ENCODE measurements around the gene SLC38A5.
A peak's percentile ranks its signal among the peaks of the same experiment; 100 is the strongest.

Gene SLC38A5

DNA sequence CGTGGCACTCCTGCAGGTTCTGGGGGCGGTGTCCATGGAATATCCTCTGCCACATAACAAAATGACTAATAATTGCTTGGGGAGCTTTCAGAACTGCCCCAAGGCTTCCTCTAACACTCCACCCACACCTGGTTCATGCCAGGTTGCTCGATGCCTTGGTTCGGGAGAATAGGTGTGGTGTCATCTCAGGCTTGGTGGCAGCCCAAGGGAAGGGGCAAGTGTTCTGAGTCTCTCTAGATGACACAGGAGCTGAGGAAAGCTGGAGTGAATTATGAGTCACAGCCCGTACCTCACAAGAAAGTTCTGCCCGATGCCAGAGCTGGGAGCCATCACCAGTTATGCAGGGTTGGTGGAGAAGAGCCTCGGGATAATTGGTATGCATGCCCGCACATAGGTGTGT, 20.6 kb upstream of the SLC38A5 start:
- DNase-seq, result no peak

DNA sequence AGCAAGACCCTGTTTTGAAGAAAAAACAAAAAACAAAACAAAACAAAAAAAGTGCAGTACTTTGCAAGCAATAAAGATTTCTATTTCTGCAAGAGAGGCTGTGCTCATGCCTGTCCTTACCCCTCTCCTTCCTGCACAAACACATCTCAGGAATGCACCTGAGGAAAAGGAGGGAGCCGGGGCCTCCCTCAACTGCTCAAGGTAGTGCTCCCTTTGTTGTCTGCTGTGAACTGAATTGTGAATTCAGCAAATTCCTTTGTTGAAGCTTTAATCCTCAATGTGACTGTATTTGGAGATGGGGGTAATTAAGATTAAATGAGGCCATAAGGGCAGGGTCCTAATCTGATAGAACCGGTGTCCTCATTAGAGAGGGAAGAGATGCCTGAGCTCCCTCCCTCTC, 19.8 kb upstream of the SLC38A5 start:
- no peak for DNase-seq

DNA sequence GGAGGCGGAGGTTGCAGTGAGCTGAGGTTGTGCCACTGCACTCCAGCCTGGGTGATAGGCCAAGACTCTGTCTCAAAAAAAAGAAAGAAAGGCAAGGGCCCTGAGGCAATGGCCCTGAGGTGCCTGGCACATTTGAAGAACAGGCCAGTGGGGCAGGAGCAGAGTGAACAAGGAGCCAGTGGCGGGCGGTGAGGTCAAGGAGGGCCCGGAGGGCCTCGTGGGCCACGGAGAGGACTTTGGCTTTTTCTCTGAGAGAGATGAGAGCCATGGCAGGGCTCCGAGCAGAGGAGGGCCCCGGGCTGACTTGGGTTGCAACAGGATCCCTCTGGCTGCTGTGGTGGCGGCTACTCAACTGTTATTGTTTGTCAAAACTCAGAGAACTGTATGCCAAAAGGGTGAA, 19.2 kb upstream of the SLC38A5 start:
- DNase-seq, result no peak

DNA sequence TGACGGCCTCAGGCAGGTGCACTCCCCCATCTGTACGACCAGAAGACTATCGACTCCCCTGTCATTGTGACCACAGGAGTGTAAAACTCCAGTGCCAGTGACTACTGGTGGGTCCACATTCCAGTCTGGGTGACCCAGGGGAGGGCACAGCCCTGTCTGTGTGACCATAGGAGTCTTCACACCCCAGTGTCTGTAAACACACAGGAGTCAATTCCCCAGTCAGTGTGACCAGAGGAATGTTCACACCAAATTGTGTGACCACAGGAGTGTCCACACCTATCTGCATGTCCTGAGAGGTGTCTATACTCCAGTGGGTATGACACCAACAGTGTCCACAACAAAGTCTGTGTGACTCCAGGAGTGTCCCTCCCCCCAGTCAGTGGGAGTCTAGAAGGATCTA, 18.0 kb upstream of the SLC38A5 start:
- no peak for DNase-seq

DNA sequence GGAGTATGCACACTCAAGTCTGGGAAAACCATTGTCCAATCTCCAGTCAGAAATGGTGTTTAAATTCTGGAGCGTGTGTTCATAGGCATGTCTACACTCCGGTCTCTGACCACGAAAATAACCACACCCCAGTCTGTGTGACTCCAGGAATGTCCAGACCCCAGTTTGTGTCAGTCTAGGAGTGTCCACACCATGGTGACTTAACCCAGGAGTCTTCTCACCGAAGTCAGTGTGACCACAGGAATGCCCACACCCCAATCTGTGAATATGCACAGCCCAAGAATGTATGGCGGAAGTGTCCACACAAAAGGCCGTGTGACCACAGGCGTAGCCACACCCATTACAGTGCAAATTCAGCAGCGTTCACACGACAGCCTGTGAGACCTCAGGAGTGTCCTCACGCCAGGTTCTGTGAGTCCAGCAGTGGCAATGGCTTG, 17.3 kb upstream of the SLC38A5 start:
- DNase-seq, result no peak

DNA sequence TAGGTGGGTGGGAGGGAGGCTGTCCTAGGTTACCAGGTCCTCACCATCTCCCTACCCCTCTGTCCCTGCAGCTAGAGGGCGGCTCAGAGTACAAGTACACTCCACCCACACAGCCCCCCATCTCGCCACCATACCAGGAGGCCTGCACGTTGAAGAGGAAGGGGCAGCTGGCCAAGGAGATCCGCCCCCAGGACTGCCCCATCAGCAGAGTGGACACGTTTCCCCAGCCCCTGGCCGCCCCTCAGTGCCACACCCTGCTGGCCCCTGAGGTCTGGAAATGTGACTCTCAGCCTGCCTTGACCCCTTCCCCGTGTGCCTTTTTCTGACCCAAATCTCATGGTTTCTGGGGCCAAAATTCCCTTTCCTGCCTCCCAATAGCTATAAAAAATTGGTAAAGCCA, 12.5 kb upstream of the SLC38A5 start:
- DNase-seq, result no peak

DNA sequence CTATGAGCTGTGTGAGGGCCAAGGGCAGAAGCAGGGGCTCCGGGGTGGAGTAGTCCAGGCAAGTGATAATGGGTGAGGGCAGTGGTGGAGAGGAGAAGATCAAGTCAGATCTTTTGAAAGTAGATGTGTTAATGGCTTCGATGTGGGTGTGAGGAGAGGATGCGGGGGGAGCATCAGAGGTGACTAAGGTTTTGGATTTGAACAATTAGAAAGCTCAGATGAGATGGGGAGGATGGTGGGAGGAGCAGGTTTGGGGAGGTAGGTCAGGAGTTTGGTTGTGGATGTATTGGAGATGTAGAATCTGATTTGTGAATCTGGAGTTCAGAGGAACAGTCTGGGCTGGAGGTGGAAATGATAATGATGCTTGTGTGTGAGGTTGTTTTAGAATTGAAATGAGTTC, 10.5 kb upstream of the SLC38A5 start:
- no peak for DNase-seq

DNA sequence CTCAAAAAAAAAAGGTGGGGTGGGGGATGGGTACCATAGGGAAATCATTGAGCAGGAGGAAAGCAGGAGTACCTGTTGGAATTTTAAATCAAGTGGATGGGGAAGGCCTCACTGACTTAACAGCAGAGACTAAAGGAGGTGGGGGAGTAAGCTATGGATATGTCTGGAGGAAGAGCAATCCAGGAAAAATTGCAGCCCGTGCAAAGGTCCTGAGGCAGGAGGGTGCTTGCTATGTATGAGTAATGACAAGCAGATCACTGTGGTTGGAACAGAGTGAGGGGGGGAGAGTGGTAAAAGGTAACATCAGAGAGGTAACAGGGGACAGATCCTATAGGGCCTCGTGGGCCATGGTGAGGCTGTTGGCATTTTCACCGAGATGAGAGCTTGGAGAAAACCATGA, 10.1 kb upstream of the SLC38A5 start:
- DNase-seq, result no peak

DNA sequence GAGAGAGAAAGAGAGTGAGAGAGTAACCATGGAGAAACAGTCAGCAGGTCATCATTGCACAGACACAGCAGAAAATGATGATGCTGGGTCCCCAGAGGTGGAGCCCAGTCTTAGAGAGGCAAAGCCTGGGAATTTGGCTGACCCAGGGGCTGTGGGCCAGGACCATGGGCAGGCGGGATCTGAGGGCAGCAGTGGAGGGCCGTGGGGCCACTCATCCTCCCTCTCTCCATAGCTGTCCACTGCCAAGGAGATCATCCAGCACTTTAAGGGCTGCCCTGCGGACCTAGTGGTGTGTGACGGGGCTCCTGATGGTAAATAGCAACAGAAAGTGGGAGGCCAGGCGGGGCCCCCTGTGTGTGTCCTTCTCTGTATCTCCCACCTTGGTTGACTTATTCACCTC, 8.7 kb upstream of the SLC38A5 start:
- no peak for DNase-seq

DNA sequence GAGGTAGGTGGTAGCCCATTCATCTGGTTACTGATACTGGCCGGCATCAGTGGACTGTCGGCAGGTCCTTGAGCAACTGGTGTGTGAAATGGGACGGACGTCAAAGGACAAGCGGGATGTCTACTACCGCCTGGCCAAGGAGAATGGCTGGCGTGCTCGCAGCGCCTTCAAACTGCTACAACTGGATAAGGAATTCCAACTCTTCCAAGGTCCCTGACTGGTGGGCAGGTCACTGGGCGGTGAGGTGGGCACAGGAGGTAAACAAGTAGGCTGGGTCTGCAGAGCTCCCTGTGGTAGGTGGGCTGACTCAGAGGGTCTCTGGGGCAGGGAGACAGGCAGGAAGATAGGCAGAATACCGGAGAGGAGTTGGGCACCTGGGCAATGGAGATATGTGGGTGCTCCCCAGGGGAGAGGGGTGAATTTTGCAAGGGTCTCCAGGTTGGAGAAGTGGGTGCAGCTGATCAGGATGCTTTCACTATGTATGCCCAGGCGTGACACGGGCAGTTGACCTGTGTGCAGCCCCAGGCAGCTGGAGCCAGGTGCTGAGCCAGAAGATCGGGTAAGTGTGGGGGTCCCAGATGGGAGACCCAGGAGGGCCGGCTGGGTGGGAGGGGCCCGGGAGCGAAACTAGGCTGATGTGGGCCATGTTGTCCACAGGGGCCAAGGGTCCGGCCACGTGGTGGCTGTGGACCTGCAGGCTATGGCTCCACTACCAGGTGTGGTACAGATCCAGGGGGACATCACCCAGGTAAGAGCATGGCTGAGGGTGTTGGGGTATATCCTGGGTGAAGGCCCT, 8.1 kb upstream of the SLC38A5 start:
- no peak for DNase-seq

DNA sequence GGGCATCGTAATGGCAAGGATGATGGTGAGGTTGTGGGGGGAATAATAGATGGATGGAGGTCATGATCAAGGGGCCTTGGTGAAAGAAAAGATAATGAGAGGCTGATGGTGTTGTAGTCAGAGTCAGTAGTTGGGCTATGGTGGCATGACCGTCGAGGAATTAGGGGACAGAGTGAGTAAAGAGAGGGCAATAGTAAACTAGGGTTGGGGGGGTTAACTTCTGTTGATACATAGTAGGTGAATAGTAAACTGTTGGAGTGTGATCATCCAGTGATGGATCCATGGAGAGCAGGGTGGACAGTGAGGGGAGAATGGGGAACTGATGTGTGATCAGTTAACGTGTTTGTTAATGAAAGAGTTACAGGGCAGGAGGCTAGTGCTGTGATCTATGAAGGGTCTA, 6.9 kb upstream of the SLC38A5 start:
- no peak for DNase-seq

DNA sequence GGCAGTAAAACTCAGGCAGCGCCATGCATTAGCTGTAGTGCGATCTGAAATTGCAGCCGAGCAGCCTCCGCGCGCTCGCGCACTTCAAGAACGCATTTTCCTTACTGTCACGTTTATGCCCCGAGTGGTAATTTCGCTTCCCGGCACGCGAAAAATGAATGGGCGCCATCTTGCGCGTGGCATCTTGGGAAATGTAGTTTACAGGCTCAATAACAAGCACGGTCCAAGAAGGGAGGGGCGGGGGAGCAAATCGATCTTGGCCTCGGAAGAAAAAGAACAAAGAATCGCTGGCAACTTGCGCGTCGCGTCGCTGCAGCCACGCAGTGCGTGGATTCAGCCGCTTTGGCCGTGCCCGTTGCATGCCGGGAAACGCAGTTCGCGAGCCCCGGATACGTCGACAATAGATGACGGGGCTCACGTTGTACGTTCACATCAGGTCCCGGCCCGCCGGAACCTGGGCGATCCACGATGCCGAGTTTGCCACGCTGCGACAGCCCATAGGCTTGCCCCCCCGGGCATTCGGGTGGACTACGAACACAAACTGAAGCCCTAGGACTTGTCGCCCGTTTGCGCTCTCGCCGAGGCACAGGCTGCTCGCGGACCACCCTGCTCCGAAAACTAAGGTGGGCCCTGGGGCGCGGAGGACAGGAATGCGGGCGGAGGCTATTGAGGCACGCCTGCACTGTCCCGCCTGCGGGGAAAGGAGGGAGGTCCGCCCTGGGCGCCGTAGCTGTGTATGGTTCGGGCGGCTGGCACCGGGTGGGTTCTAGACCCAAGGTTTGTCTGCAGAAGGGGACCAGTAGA, 5.9 kb upstream of the SLC38A5 start, which contains the start of gene FTSJ1:
Gene FTSJ1 (plus strand): TSS at position 426 of the 804 bp plus-strand sequence. CDS start 1,849 bp downstream, outside the sequence.
- peak; percentile 65 for DNase-seq

DNA sequence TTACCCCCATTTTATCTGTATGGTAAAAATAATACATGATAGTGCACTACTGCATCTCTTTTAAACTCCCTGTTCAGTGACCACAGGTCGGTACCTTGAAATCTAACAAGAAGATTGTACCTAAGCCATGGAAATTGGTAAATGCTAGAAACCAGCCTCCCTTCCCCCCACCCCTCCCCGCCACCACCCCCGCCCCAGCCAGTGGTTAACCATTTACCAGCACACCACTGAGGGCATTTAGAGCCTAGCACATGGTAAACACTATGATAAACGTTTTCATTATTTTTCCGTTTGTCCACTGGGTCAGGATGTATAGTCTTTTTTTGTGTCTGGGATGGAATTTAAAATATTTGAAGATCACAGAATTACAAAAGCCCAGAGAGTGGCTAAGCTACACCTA, 5.2 kb upstream of the SLC38A5 start:
- no peak for DNase-seq

DNA sequence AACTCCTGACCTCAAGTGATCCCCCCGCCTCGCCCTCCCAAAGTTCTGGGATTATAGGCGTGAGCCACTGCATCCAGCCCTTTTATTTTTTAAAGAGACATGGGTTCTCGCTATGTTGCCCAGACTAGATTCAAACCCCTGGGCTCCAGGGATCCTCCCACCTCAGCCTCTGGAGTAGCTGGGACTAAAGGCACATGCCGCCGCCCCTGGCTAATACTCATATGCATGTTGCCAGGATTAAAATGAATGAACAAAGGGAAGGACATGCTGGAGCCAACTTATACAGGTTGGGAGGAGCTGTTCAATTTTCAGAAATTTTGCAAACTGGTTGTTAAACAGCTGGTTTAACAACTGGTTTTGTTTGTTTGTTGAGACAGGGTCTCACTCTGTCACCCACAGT, 4.5 kb upstream of the SLC38A5 start:
- no peak for DNase-seq

DNA sequence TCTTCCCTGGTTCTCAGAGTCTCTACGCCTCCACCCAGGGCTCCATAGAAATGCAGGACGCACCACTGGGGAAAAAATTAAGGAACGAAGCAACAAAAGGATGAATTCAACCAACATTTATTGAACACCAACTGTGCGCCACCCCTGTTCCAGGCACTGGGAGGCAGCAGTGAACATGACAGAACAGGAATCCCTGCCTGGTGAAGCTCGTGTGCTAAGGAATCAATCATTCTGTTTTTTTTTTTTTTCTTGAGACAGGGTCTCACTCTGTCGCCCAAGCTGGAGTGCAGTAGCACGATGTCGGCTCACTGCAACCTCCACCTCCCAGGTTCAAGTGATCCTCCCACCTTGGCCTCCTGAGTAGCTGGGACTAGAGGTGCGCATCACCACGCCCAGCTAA, 4.1 kb upstream of the SLC38A5 start:
- DNase-seq, result no peak

DNA sequence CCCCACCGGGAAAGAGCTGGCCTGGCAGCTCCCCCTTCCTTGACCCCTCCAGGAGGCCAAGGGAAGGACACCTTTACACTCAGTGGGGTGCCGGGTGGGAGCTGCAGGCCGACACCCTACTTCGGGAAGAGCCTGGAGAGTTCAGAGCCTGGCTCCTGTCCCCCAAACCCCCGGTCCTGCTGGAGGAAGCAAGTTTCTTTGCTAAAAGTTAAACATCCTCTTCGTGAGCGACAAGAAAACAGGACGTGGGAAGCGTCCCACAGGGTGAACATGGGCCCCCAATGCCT, 3.6 kb upstream of the SLC38A5 start:
- no peak for DNase-seq

DNA sequence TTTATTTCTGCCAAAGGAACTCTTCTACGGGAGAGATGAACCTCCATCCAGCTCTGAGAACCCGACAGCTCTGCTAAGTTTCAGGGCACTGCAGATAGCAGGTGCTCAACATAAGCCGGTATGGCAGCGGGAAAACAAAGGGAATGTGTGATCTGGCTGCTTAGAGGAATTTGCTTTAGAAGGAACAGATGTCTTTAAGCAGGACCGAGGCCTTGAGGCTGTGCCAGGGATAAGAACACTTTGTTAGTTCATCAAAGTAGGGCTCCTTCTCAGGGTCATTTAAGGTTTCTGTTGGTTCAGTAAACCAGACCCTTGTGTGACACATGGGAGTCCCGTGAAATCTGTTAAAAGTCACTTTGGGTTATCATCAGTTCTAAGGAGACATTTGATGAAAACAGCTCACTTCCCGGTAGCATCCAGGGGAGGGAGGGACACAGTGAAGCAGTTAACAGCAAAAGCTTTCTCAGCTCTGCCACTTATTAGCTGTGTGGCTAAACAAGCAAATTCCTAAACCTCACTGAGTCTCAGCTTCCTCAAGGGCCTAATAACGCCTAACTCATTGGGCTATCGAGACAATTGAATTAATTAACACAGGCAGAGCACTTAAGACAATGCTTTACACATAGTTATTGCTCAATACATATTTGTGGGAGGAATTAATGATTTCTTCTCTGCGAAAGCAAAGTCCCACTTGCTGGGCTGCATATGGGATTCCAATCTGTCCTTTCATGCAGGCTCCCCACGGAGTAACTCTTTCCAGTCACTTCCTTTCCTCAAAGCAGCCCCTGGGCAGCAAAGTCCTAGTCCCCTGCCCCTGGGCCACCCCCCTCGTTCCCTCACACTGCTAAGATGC, 3.0 kb upstream of the SLC38A5 start:
- DNase-seq, result no peak

DNA sequence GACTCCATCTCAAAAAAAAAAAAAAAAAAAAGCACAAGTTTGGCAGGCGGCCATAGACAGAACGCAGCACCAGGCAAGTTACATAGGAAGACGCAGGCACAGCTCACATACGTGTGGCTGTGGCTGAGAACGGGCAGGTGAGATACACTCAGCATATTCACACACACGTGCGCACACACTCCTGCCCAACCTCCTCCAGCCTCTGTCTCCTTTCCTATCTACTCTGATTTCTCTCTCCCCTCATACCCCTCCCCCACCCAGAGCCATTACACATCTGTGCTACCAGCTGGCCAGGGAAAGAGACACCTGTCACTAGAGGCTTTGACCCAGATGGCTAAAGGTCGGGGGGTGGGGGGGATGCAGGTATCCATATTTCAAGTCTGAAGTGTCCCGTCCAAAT, 2.2 kb upstream of the SLC38A5 start:
- no peak for DNase-seq

DNA sequence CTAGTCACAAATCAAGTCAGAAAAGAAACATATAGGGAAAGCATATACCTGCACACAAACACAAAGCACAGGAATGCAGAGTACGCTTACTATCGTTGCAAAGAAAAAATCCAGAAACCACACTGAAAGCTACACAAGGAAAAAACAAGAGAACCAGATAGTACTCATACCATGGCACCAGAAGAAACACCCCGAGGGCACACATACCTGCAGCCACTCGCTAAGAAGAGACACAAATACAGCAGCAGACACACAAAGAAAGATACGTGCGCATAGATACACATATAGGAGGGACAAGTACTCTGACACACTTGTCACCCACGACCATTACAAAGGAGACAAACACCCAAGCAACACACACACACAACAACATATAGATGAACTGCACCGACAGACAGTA, 1.4 kb upstream of the SLC38A5 start:
- no peak for DNase-seq

DNA sequence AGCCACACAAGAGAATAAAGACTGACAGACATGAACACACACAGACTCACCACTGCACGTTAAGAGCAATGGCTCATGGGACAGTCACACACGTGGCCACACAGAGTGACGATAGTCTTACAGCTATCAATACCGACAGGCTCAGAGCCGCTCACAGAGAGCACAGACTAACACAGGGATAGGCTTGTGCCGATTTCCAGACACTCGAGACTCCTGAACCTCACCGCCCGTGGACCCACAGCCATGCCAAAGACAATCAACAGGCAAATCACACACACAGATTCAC, 716 bp upstream of the SLC38A5 start:
- no peak for DNase-seq

DNA sequence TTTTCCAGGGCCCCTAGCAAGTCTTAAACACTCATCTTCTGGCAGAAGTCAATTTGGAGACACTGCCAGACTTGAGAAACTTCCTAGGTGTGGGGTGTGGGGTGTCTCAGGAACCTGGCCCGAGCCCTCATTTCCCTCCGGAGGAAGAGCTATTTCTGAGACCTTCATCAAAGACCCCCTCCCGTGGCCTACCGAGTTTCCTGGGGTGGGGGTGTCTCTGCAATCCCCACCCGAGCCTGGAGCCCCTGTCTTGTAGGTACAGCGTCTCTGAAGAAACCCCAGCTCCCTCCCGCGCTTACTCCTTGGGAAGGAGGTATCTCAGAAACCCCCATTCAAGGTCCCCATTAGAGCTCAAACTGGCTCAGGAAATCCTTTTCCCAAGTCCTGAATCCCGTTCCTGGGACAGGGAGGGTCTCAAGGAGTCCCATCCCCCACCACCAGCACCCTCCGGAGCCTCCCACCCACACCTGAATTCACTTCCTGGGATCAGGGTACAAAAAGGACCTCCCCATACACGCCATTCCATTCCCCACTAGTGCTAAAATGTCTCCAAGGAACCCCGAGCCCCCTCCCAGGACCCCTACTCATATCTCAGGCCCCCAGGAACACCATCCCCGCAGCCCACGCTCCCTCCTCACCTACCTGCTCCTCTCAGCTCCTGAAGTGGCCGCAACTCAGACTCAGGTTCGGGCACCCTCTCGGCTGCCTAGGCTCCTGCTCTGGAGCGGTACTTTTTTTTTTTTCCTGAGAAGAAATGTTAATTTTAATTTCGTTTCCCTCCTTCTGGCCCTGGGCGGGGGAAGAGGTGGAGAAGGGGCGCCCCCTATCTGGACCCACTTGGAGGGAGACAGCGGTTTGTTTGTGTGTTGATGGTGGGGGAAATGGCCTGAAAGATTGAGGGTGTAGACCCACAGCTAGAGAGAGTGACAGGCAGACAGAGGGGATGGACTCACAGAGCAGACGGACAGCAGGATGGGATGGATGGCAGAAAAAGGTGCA, 1.1 kb downstream of the SLC38A5 start:
- DNase-seq, result no peak

DNA sequence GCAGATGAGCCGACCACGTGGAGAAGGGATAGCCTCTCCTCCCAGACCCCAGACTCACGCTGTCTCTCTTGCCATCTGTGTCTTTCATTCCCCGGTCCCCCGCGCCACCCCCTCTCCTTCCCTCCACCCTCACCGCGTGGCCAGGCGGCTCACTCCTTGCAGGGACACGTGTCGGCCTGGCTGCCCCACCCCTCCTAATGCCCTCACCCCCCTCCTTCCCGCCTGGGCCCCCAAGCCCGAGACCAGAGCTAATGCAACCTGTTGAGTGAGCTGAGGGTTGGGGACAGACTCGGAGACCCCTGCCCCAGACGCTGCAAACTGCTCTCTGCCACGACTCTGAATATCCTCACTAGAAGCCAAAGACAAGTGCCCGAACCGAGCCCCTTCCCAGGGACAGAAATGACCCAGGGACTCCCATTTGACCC, 1.8 kb downstream of the SLC38A5 start:
- no peak for DNase-seq

All from NCI-H2081 treated with DMSO at 0.1 percent for 48 hours (cell line).